ENCODE data around the gene ZSWIM7.

The ZSWIM7 gene

GRCh38 chr17:15928286-15928785 is 71.2 kb downstream of the ZSWIM7 start:
- peak; percentile 52 for DNase-seq
